H1 (cell line): Measurements from ENCODE around the gene CNOT8. TPM values are rescaled to one million over a fixed set of nuclear protein-coding genes. Genes with fewer than 3 reads are reported as not detected.

ENCODE experiments used
- CTCF ChIA-PET: fragments of 300-600 bp; sonication (Branson Sonifier 250); formaldehyde crosslinking; loops from one replicate; lab custom pipeline; 2021; ENCODE audit not compliant: partially characterized antibody; lab: Charles Lee
- POLR2A ChIA-PET: fragments of 300-600 bp; sonication (Branson Sonifier 250); formaldehyde crosslinking; loops from one replicate; lab custom pipeline; 2021; ENCODE audit warnings: inconsistent platforms; ENCODE audit not compliant: partially characterized antibody; lab: Charles Lee
- DNase-seq, 2 experiments: peaks; one replicate each; pipeline versions ENCODE4 v3.0.0 to v3.0.0-alpha.2; 2010 to 2022; ENCODE audit warnings: low spot score in 2 of 2, low read depth in 1 of 2, mixed read lengths in 1 of 2
- FAIRE-seq: peaks from 2 replicates; lab custom pipeline; 2011; peaks lifted over from hg19 to GRCh38; lab: Jason Lieb, UNC
- H2AFZ ChIP-seq: 2 replicates; pipeline ENCODE4 v1.8.1; 2012; ENCODE audit warnings: low read length, inconsistent platforms
- H2AK5ac ChIP-seq: 2 replicates; pipeline ENCODE4 v1.6.1; 2013; ENCODE audit warnings: low read depth, low read length
- H2BK120ac ChIP-seq: replicated peaks from 2 replicates; pipeline ENCODE3; 2013; ENCODE audit warnings: low read depth, low read length, inconsistent platforms
- H2BK12ac ChIP-seq: 2 replicates; pipeline ENCODE4 v1.6.1; 2013; ENCODE audit warnings: low read depth, low read length
- H2BK15ac ChIP-seq: 2 replicates; pipeline ENCODE4 v1.6.1; 2013; ENCODE audit warnings: low read length
- H2BK20ac ChIP-seq: 2 replicates; pipeline ENCODE4 v1.6.1; 2013; ENCODE audit warnings: low read length
- H2BK5ac ChIP-seq: 2 replicates; pipeline ENCODE4 v1.6.1; 2013; ENCODE audit warnings: low read depth, low read length
- H3K14ac ChIP-seq: 2 replicates; pipeline ENCODE4 v1.6.1; 2013; ENCODE audit warnings: inconsistent platforms; ENCODE audit not compliant: insufficient read length
- H3K18ac ChIP-seq: 2 replicates; pipeline ENCODE4 v1.6.1; 2013; ENCODE audit warnings: low read length; ENCODE audit errors: extremely low read depth
- H3K23ac ChIP-seq: 2 replicates; pipeline ENCODE4 v1.6.1; 2013; ENCODE audit warnings: inconsistent platforms; ENCODE audit not compliant: insufficient read length
- H3K23me2 ChIP-seq: 2 replicates; pipeline ENCODE4 v1.6.1; 2013; ENCODE audit warnings: low read depth, low read length
- H3K27ac ChIP-seq: 2 replicates; pipeline ENCODE4 v1.6.1; 2011; ENCODE audit warnings: low read depth, low read length, inconsistent platforms
- H3K27me3 ChIP-seq, 4 experiments: replicated peaks in 1 of 4; 1 replicate in 1 of 4; 2 replicates in 3 of 4; pipeline versions ENCODE4 v1.6.1 to v1.8.1; 2011 to 2013; ENCODE audit warnings: low read length in 3 of 4, mild to moderate bottlenecking in 3 of 4, inconsistent platforms in 2 of 4, mixed read lengths in 2 of 4, moderate library complexity in 1 of 4; ENCODE audit not compliant: control insufficient read depth in 3 of 4, insufficient read depth in 3 of 4; ENCODE audit errors: extremely low read depth in 1 of 4
- H3K36me3 ChIP-seq, 4 experiments: 2 replicates each; pipeline versions ENCODE4 v1.6.1 to v1.8.1; 2011 to 2013; ENCODE audit warnings: mild to moderate bottlenecking in 4 of 4, low read length in 3 of 4, moderate library complexity in 2 of 4, control low read depth in 1 of 4, inconsistent platforms in 1 of 4; ENCODE audit not compliant: insufficient read depth in 4 of 4, control insufficient read depth in 2 of 4
- H3K4ac ChIP-seq: replicated peaks from 2 replicates; pipeline ENCODE3; 2013; ENCODE audit warnings: low read length, low read depth, mixed read lengths, inconsistent platforms; ENCODE audit not compliant: insufficient read length
- H3K4me1 ChIP-seq, 4 experiments: replicated peaks in 1 of 4; 1 replicate in 1 of 4; 2 replicates in 3 of 4; pipeline versions ENCODE4 v1.6.1 to v1.8.1; 2011 to 2013; ENCODE audit warnings: low read length in 3 of 4, inconsistent platforms in 2 of 4, mixed read lengths in 1 of 4; ENCODE audit not compliant: insufficient read depth in 4 of 4, control insufficient read depth in 3 of 4
- H3K4me2 ChIP-seq, 2 experiments: 2 replicates each; pipeline versions ENCODE4 v1.6.1 to v1.8.1; 2011 to 2013; ENCODE audit warnings: low read depth in 2 of 2, low read length in 2 of 2, control low read depth in 1 of 2, inconsistent platforms in 1 of 2, mild to moderate bottlenecking in 1 of 2; ENCODE audit not compliant: insufficient read depth in 1 of 2
- H3K4me3 ChIP-seq, 4 experiments: fragments of 200-600, 300-600 bp in 1 of 4; sonication (generic), shearing (Covaris generic), sonication (Bioruptor Twin) in 1 of 4; 2 replicates each; pipeline versions ENCODE4 v1.5.1 to v1.8.1; 2011 to 2016; ENCODE audit warnings: low read length in 4 of 4, low read depth in 3 of 4, control low read depth in 2 of 4, inconsistent platforms in 2 of 4, mild to moderate bottlenecking in 2 of 4, mixed read lengths in 1 of 4, moderate library complexity in 1 of 4; ENCODE audit not compliant: insufficient read depth in 2 of 4; ENCODE audit errors: extremely low read depth in 1 of 4
- H3K56ac ChIP-seq: replicated peaks from 2 replicates; pipeline ENCODE3; 2013; ENCODE audit warnings: low read depth, mild to moderate bottlenecking, mixed read lengths, low read length, inconsistent platforms; ENCODE audit not compliant: insufficient read length
- H3K79me1 ChIP-seq: 2 replicates; pipeline ENCODE4 v1.6.1; 2013; ENCODE audit warnings: low read depth, low read length, control low read depth
- H3K79me2 ChIP-seq, 2 experiments: 2 replicates each; pipeline versions ENCODE4 v1.6.1 to v1.8.1; 2012 to 2013; ENCODE audit warnings: low read length in 2 of 2, mild to moderate bottlenecking in 2 of 2, inconsistent platforms in 1 of 2; ENCODE audit not compliant: insufficient read depth in 2 of 2, control insufficient read depth in 1 of 2
- H3K9ac ChIP-seq, 4 experiments: replicated peaks in 1 of 4; 1 replicate in 1 of 4; 2 replicates in 3 of 4; pipeline versions ENCODE4 v1.6.1 to v1.8.1; 2011 to 2013; ENCODE audit warnings: low read depth in 3 of 4, low read length in 3 of 4, control low read depth in 2 of 4, mild to moderate bottlenecking in 2 of 4, moderate library complexity in 2 of 4, inconsistent platforms in 1 of 4; ENCODE audit errors: extremely low read depth in 1 of 4
- H3K9me3 ChIP-seq, 2 experiments: 2 replicates each; pipeline versions ENCODE4 v1.6.1 to v1.8.1; 2012 to 2013; ENCODE audit warnings: mild to moderate bottlenecking in 2 of 2, moderate library complexity in 2 of 2, control low read depth in 1 of 2, inconsistent platforms in 1 of 2, low read depth in 1 of 2, low read length in 1 of 2, mixed read lengths in 1 of 2; ENCODE audit not compliant: insufficient read depth in 2 of 2
- H4K20me1 ChIP-seq, 2 experiments: replicated peaks in 1 of 2; 2 replicates each; pipeline versions ENCODE3 to v1.8.1; 2011 to 2013; ENCODE audit warnings: inconsistent platforms in 2 of 2, low read length in 2 of 2, mild to moderate bottlenecking in 1 of 2; ENCODE audit not compliant: insufficient read depth in 2 of 2, control insufficient read depth in 1 of 2
- H4K5ac ChIP-seq: 2 replicates; pipeline ENCODE4 v1.6.1; 2013; ENCODE audit warnings: low read length, low read depth, mixed read lengths, inconsistent platforms; ENCODE audit not compliant: insufficient read length
- H4K8ac ChIP-seq: 2 replicates; pipeline ENCODE4 v1.8.0; 2013; ENCODE audit warnings: mild to moderate bottlenecking, moderate library complexity, low read length, inconsistent platforms; ENCODE audit not compliant: insufficient read depth; ENCODE audit errors: extremely low read depth
- H4K91ac ChIP-seq: replicated peaks from 2 replicates; pipeline ENCODE3; 2013; ENCODE audit warnings: low read length, mixed read lengths, inconsistent platforms; ENCODE audit not compliant: insufficient read length
- MAX ChIP-seq: IDR thresholded peaks from 2 replicates; pipeline ENCODE4 v1.6.1; 2012; ENCODE audit warnings: inconsistent platforms
- NRF1 ChIP-seq: IDR thresholded peaks from 2 replicates; pipeline ENCODE4 v1.6.1; 2011; ENCODE audit warnings: mild to moderate bottlenecking, low read depth, low read length, improper control_type of control experiment
- RAD21 ChIP-seq, 2 experiments: IDR thresholded peaks in 1 of 2; conservative IDR thresholded peaks in 1 of 2; 2 replicates each; pipeline ENCODE4 v1.6.1; 2011; ENCODE audit warnings: low read depth in 2 of 2, low read length in 2 of 2, improper control_type of control experiment in 1 of 2, inconsistent platforms in 1 of 2, mild to moderate bottlenecking in 1 of 2, moderate library complexity in 1 of 2
- WGBS, 2 experiments: shearing (Covaris generic) in 1 of 2; methylation state at CpG; one replicate each; pipeline versions ENCODE4 v1.1.6 to v1.1.7; 2013 to 2015; ENCODE audit warnings: low lambda C conversion rate in 2 of 2, mixed read lengths in 2 of 2, inconsistent platforms in 1 of 2, low coverage in 1 of 2, missing lambda C conversion rate in 1 of 2; ENCODE audit not compliant: insufficient replicate concordance in 2 of 2, insufficient coverage in 1 of 2, insufficient read length in 1 of 2; ENCODE audit errors: extremely low coverage in 1 of 2, missing lambda C conversion rate in 1 of 2; 5-methylcytosine and 5-hydroxymethylcytosine counted together
- polyA plus RNA-seq, 7 experiments: library from polyadenylated mRNA; depleted of rRNA in 3 of 7; stranded (reverse) in 5 of 7; unstranded in 2 of 7; fragments of >200 nt in 5 of 7; fragments of 200-250 nt in 2 of 7; gene quantifications; 1 replicate in 5 of 7; 2 replicates in 1 of 7; 4 replicates in 1 of 7; pipeline versions ENCODE4 v1.2.1 to v1.2.3, GENCODE V29; 2011 to 2013; ENCODE audit warnings: missing spikeins in 2 of 7, mixed read lengths in 2 of 7
- total RNA-seq: library from RNA; stranded (reverse); fragmentation: NEBNext Ultra II Directional; extraction: Animal tissue kit (Norgen Biotek cat#: 25700); gene quantifications from 2 replicates; pipeline ENCODE4 v1.2.1, GENCODE V29; 2021

Gene CNOT8
- total and polyA plus RNA-seq, 2 of the 8 experiments (the other 6 are each of a cell fraction or from before 2014, with no cell fraction given): 36.4 to 62.9 TPM

- FAIRE-seq (no peak), DNase-seq (no peak)
- Histone ChIP-seq H2AFZ (no peak overlapping the region), H3K79me2 (no peaks in the 10 kb centered on the region), H3K9me3 (no peaks in the 10 kb centered on the region), H3K27ac (no peak overlapping the region), H4K5ac (no peak overlapping the region), H3K56ac (no peak overlapping the region), H4K91ac (no peak overlapping the region), H3K4me3 (no peak overlapping the region), H2BK15ac (no peak overlapping the region), H3K4me2 (no peak overlapping the region), H2BK120ac (no peak overlapping the region), H3K4me1 (no peaks in the 10 kb centered on the region), H3K79me1 (no peaks in the 10 kb centered on the region; the same call in 1 of the 2 replicates), H3K23ac (no peak overlapping the region), H2BK5ac (no peak overlapping the region), H2AK5ac (no peak overlapping the region), H3K14ac (no peak overlapping the region), H3K36me3 (peaks cover 0 to 24% (median 8%) of the 10 kb centered on the region in 4 experiments), H3K4ac (no peak overlapping the region), H3K23me2 (no peaks in the 10 kb centered on the region), H2BK20ac (no peak overlapping the region), H3K27me3 (no peaks in the 10 kb centered on the region), H2BK12ac (no peak overlapping the region), H3K18ac (no peak overlapping the region), H4K20me1 (peaks cover 0 to 6% of the 10 kb centered on the region in 2 experiments), H3K9ac (no peak overlapping the region), H4K8ac (no peak overlapping the region)
- POLR2A ChIA-PET: interaction anchor here (1.0 to 2.7 kb wide), 2 partner anchors 11 to 21 kb away, joined by 4 to 10 read pairs; no protein-coding TSS in a partner anchor
- 100% methylated on average over 2 of the region's 2 CpGs; no CpG with 5 or more reads in 1 of the 2 experiments for WGBS, 2 experiments
- CTCF ChIA-PET: interaction anchor here (0.9 to 1.5 kb wide), 4 partner anchors 11 to 144 kb away, joined by 3 to 4 read pairs (median 3); no protein-coding TSS in a partner anchor
- TF ChIP-seq NRF1 (no peak), MAX (no peak), RAD21 (IDR thresholded peaks at IDR 0.05 in 1 of 2, conservative IDR thresholded peaks at IDR 0.05 in 1 of 2; ENCODE audit: low read depth in 2 of 2, low read length in 2 of 2) (no peak)
These were observed 34.4 kb upstream of the CNOT8 start for GRCh38 chr5:154824070-154824469.
